HG02571 (cell line): Measurements from ENCODE around the gene ATF4.

ENCODE experiments used
- ATAC-seq: cut with Tn5 transposase; IDR thresholded peaks from one replicate; pipeline ENCODE4 v1.9.1; 2021; ENCODE audit warnings: mild to moderate bottlenecking, moderate library complexity; ENCODE audit not compliant: unreplicated experiment

ATF4 gene, protein sequence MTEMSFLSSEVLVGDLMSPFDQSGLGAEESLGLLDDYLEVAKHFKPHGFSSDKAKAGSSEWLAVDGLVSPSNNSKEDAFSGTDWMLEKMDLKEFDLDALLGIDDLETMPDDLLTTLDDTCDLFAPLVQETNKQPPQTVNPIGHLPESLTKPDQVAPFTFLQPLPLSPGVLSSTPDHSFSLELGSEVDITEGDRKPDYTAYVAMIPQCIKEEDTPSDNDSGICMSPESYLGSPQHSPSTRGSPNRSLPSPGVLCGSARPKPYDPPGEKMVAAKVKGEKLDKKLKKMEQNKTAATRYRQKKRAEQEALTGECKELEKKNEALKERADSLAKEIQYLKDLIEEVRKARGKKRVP

DNA sequence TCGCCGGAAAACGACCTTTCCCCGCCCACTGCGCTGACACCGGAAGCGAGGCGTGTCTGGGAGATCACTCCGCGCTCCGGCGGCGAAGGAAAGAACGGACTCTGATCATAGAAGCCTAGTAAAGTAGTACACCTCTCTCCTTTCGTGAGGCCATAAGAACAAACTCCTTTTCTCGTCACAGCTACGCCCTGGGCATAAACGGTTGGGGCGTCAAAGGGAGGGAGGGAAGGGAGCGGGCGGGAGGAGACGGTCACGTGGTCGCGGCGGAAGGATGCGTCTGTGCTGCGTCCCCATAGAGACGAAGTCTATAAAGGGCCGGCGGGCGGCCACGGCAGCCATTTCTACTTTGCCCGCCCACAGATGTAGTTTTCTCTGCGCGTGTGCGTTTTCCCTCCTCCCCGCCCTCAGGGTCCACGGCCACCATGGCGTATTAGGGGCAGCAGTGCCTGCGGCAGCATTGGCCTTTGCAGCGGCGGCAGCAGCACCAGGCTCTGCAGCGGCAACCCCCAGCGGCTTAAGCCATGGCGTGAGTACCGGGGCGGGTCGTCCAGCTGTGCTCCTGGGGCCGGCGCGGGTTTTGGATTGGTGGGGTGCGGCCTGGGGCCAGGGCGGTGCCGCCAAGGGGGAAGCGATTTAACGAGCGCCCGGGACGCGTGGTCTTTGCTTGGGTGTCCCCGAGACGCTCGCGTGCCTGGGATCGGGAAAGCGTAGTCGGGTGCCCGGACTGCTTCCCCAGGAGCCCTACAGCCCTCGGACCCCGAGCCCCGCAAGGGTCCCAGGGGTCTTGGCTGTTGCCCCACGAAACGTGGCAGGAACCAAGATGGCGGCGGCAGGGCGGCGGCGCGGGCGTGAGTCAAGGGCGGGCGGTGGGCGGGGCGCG, at the start of gene ATF4:
Gene ATF4 (plus strand): TSS at position 337 of the 880 bp plus-strand sequence. CDS start 884 bp downstream, outside the sequence.
- ATAC-seq: peak; percentile 42

GRCh38 chr22:39471381-39472141, 48.8 kb upstream of the ATF4 start:
- ATAC-seq: no peak

DNA sequence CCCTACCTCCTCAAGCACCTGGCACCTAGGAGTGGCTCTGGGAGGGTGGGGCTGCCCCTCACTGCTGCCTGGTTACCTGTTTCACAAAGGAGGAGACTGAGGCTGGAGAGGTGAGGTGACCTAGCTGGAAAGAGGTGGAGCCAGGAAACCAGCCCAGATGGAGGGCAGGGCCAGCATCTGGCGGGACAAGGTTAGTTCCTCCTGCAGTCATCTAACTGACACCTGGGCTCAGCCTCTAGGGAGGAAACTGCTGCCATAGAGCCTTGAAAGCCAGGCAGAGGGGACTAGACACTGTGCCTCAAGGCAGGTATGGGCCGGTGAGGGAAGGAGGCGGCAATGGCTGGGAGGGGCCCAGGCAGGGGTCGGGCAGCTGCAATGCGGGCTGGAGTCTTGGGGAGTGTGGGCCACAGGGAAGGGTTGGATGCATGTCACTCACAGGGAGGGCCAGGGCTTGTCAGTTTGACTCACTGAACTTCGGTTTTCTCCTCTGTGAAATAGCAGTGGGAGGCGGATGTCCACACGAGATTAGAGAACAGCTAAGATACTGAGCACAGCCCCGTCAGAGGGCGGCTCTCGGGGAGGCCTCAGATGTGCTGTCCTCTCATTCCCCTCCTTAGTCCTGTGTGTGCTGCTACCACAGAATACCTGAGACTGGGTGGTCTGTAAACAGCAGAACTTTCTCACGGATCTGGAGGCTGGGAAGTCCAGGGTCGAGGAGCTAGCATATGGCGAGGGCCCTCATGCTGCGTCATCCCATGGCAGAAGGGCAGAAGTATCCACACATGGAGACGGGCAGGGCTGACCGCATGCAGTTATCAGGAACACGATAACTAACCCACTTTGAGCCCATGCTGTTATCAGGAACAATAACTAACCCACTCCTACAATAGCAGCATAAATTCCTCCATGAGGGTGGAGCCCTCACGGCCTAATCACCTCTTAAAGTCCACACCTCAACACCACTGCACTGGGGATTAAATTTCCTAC, 47.5 kb upstream of the ATF4 start:
- ATAC-seq: no peak

- ATAC-seq: no peak
These were observed 46.5 kb upstream of the ATF4 start for GRCh38 chr22:39473851-39474250.

- no peak for ATAC-seq
These were observed 45.8 kb upstream of the ATF4 start for GRCh38 chr22:39474351-39475111.

- no peak for ATAC-seq
These were observed 45.0 kb upstream of the ATF4 start for GRCh38 chr22:39475337-39475736.

DNA sequence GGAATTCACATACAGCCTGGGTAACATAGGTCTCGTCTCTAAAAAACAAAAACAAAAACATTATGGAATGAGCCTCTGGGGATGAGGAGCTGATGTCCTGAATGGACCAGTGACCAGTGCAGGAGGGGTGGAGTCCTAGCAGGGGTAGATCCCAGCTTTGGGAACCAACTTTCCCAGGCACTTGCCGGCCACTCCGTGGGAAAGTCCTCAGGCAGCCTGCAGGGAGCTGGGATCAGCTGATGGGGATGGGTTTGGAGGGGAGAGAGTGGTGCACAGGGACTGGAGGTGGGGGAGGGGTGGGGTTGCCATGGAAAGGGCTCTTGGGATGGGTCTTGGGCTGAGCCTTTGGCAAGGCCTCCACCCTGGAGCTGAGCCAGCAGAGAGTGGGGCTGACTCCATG, 44.5 kb upstream of the ATF4 start:
- no peak for ATAC-seq

DNA sequence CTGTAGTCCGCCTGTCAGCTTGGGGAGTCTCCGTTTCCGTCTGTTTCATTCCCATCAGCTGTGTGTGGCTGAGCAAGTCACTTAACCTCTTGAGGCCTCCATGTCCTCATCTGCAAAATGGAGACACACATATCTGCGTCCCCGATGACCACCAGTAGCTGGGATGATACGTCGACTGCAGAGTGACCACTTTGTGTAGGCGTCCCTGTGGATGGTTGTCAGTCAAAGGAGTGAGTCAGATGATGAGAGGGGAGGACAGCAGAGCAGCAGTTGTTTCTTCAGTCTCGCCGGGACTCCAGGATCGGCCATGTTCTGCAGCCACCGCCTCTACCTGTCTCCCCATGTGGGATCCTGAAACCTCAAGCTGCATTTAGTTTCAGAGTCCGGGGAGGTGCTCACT, 43.7 kb upstream of the ATF4 start:
- no peak for ATAC-seq

- ATAC-seq: no peak
These were observed 42.8 kb upstream of the ATF4 start for GRCh38 chr22:39477542-39477941.

- ATAC-seq: no peak
These were observed 41.9 kb upstream of the ATF4 start for GRCh38 chr22:39478441-39478850.

GRCh38 chr22:39479254-39479653, 41.1 kb upstream of the ATF4 start:
- no peak for ATAC-seq

DNA sequence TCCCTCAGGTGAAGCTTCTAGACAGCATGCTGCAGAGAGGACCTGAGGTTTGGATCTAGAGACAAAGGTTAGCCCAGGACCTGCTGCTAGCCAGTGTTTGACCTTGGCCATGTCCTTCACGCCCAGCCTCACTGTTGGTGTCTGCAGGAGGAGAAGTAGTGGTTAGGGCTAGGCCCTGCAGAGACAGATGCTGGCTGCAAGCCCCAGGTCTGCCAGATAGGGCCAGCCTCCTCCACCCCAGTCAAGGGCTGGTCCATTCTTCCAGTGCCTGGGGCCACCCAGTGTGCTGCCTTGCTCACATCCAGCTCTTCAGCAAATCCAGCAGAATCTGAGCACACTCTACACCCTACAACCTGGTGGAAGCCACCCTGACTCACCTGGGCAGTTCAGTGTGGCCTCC, 39.8 kb upstream of the ATF4 start:
- ATAC-seq: no peak

DNA sequence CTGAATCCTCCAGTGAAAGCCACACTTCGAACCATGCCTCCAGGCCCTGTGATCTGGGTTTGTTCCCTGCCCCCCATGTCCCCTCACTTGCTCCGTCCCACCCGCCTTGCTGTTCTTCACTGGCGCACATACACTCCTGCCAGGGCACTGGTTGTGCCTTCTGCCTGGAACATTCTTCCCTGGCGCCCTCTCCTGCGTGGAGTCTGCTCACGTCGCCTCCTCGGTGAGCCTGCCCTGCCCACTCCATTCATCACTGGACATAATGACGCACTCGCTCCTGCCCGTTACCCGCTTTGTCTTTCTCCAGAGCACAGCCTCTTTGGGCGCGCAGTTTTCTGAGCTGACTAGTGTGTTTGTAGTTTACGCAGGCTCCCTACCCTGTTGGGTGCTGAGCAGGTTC, 39.3 kb upstream of the ATF4 start:
- no peak for ATAC-seq

GRCh38 chr22:39481595-39481994, 38.8 kb upstream of the ATF4 start:
- ATAC-seq: no peak

DNA sequence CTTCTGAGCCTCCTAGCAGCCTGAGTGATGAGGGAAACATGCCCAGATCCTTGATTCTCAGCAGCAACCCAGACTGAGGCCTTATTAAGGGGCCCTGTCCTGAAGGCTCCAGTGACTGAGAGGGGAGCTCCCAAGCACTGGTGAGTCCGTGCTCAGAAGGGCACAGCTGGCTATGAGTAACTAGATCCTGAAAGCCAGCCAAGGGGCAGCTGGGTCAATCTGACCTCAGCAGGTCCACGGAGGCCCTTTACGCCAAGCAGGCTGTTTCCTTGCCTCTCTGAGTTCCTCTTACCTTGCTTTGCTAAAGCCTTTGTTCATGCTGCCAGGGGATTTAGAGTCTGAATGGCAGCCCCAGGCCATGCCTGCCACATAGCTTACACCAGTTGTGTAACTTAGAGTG, 37.6 kb upstream of the ATF4 start:
- ATAC-seq: no peak

- ATAC-seq: no peak
These were observed 33.2 kb upstream of the ATF4 start for GRCh38 chr22:39486951-39487825.

GRCh38 chr22:39487826-39488520, 32.4 kb upstream of the ATF4 start:
- ATAC-seq: no peak

- ATAC-seq: no peak
These were observed 31.7 kb upstream of the ATF4 start for GRCh38 chr22:39488563-39489083.
